Activated effector memory CD4-positive, alpha-beta T cell treated with Interleukin-2 at 50 U/mL for 16 hours (primary cell): Measurements from ENCODE around the gene CAMTA1.

Source experiments
- DNase-seq: peaks from one replicate; pipeline ENCODE4 v3.0.0-alpha.2; 2020

The CAMTA1 gene

GRCh38 chr1:6858596-6858995 is 73.3 kb downstream of the CAMTA1 start:
- DNase-seq: no peak

DNA sequence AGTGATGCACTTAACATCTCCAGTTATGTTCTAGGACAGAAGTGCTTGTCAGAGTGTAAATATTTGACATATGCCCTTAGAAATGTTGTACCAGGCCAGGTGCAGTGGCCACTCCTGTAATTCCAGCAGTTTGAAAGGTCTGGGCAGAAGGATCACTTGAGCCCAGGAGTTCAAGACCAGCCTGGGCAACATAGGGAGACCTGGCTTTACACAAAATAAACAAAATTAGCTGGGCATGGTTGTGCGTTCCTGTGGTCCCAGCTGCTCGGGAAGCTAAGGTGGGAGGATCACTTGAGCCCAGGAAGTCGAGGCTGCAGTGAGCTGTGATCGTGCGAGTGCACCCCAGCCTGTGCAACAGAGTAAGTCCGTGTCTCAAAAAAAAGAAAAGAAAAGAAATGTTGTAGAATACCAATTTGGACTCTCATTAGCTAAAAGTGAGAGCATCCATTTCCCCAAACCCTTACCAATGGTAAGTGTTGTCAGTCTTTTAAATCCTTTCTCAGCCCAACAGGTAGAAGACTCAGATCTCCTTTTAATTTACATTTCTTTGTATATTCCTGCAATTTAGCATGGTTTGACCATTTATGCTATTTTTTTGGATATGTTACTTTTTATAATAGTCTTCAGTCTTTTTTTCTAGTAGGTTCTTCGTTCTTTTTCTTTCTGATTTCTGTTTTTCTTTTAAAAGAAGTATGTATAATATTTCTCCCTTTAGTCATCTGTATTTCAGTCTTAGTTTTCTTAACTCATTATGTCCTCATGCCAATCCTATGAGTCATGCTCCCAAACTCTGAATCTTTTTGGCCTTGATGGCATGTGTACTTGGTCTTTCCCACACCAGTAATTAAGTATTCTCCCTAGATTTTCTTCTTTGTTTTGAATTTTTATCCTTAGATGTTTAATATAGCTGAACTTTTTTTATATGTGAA is 74.4 kb downstream of the CAMTA1 start:
- DNase-seq: no peak

DNA sequence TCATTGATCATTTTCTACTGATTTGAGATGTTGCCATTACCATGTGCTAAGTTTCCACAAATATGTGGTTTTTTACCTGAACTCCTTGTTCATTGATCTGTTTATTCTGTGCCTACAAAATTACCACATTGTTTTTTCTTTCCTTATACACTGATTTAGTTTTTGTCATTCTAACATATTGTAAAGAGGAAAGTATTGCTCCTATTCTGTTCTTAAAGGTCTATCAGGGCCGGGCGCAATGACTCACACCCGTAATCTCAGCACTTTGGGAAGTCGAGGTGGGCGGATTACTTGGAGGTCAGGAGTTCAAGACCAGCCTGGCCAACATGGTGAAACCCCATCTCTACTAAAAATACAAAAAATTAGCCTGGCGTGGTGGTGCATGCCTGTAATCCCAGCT is 75.1 kb downstream of the CAMTA1 start:
- no peak for DNase-seq

- DNase-seq: no peak
Measured at GRCh38 chr1:6861075-6861724, 75.9 kb downstream of the CAMTA1 start.

GRCh38 chr1:6862906-6863305 is 77.7 kb downstream of the CAMTA1 start:
- DNase-seq: no peak

- DNase-seq: no peak
Measured at GRCh38 chr1:6864166-6864565, 78.9 kb downstream of the CAMTA1 start.

GRCh38 chr1:6866825-6867224 is 81.6 kb downstream of the CAMTA1 start:
- DNase-seq: no peak

- no peak for DNase-seq
Measured at GRCh38 chr1:6867321-6867720, 82.1 kb downstream of the CAMTA1 start.

DNA sequence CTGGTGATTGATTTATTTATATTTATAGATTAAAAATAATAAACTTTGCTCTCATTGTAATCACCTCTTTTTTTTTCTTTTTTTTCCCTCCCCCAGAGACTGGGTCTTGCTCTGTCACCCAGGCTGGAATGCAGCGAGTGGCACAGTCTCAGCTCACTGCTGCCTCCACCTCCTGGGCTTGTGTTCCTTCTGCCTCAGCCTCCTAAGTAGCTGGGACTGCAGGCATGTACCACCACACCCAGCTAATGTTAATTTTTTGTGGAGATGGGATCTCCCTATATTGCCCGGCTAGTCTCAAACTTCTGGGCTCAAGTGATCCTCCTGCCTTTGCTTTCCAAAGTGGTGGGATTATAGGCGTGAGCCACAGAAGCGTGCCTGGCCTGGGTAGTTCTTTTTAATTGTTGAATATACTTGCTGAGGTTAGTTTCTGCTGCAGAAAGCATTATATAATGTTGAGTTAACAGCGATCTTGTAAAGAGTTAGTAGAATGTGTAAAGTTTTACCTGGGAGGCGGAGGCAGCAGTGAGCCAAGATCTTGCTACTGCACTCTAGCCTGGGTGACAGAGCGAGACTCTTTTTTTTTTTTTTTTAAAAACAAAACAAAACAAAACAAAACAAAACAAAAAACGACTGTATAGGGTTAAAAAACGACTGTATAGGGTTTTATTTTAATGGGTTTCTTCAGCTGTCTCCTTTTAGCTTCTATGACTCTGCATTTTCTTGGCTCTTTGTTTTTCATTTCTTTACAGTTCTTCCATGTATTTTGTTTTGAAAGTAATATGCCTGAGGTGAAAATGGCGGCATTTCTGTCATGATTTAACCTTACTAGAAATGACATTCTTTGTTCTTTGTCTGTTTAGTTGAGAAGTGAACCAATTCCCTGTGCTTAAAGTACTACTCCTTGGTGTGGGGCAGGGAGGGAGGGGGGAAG is 82.7 kb downstream of the CAMTA1 start:
- DNase-seq: no peak

GRCh38 chr1:6868660-6869380 is 83.6 kb downstream of the CAMTA1 start:
- DNase-seq: no peak

DNA sequence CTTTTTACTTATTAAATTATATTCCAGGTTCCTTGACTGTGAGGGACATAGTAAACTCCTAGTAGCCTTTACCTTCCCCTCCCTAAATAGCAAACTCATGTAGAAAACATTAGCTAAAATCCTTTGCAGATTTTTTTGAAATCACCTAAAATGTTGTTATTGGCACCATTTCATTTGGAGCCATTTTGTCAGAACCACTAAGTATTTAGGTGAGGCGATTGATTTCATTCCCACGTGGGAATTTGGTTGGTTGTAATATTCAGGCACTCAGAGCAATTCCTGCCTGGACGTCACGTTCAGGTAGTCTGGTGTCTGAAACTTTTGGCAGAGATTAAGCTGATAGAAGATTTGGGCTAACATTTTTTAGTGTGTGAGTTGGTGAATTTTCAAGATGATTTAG is 84.3 kb downstream of the CAMTA1 start:
- DNase-seq: no peak

GRCh38 chr1:6870086-6870485 is 84.8 kb downstream of the CAMTA1 start:
- no peak for DNase-seq

- no peak for DNase-seq
Measured at GRCh38 chr1:6870571-6870970, 85.3 kb downstream of the CAMTA1 start.

- DNase-seq: no peak
Measured at GRCh38 chr1:6871300-6871972, 86.2 kb downstream of the CAMTA1 start.

- DNase-seq: no peak
Measured at GRCh38 chr1:6872573-6873261, 87.5 kb downstream of the CAMTA1 start.

DNA sequence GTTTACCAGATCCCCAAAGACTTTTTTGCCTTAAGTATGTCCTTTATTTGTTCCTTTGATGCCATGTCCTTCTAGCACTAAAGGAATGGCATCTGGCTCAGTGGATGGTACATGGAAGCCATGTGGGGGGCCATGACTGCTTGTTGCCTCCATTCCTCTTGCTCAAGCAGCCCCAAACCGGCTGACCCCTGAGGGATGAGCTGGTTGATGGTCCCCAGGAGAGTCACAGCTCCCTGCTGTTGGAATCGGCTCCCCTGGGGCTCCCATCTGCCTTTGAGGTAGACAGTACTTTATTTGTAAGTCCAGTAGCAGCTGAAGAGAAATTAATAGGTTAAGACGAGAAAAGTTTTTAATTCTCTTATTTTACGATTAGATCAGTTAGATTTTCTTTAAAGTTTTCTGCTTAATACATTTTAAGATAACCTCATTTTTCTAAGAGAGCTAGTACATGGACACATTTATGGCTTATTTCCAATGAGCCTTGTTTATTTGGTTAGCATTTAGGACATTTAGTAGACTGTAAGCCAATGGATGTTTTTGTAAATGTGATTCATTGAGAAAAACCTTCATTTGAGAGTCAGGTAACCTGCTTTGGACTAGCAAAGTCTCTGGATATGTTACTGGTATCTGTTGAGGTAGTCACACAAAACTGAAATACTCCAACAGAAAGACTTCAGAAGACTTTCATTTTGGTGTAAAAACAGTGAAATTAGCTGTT is 88.2 kb downstream of the CAMTA1 start:
- no peak for DNase-seq

- no peak for DNase-seq
Measured at GRCh38 chr1:6874298-6874697, 89.0 kb downstream of the CAMTA1 start.

GRCh38 chr1:6880951-6881690 is 95.9 kb downstream of the CAMTA1 start:
- no peak for DNase-seq

DNA sequence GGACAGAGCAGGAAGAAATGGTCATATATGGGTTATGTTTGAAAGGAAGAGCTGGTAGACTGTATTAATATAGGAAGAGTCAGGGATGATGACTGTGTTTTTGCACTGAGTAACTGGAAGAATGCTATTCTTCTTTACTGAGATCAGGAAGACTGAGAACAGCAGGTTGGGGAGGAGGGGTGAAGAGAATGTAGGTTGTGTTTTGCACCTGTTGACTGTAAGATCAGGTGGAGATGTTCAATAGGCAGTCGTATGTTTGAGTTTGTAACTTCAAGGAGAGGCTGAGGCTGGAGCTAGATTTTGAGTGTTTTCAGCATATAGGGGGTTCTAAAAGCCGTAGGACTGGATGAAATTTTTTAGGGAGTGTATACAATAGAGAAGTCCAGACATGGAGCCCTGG is 97.2 kb downstream of the CAMTA1 start:
- no peak for DNase-seq

- DNase-seq: no peak
Measured at GRCh38 chr1:6884652-6885153, 99.4 kb downstream of the CAMTA1 start.
